ENCODE measurements around the gene EXOSC9. TPM values are rescaled to one million over a fixed set of nuclear protein-coding genes. Genes with fewer than 3 reads are reported as not detected.
A peak's percentile ranks its signal among the peaks of the same experiment; 100 is the strongest.

The EXOSC9 gene
- polyA plus RNA-seq, 1 of the 3 experiments (the other 2 are of a cell fraction) = 38.8 TPM

GRCh38 chr4:121791481-121791880 lies 9.6 kb upstream of the EXOSC9 start (continued):
- TF ChIP-seq USF2 (IDR thresholded peaks at IDR 0.05; ENCODE audit: borderline replicate concordance, low read depth, low read length) (no peak), FOXJ3 (CRISPR knock-in tag; IDR thresholded peaks at IDR 0.05) (no peak), YY1 (IDR thresholded peaks at IDR 0.05; ENCODE audit: low read depth) (no peak; the same call in 1 of the 2 replicates), NRF1 (IDR thresholded peaks at IDR 0.05; ENCODE audit: low read depth, low read length) (no peak), GABPA (IDR thresholded peaks at IDR 0.05; ENCODE audit: low read depth) (no peak), EZH2phosphoT487 (IDR thresholded peaks at IDR 0.05; ENCODE audit: borderline replicate concordance, low read depth) (no peak), MXI1 (IDR thresholded peaks at IDR 0.05; ENCODE audit: low read depth, low read length) (no peak), TEAD4 (IDR thresholded peaks at IDR 0.05; ENCODE audit: borderline replicate concordance, insufficient read depth) (peak; percentile 91), GATA2 (CRISPR knock-in tag; IDR thresholded peaks at IDR 0.05) (no peak), CHD2 (IDR thresholded peaks at IDR 0.05; ENCODE audit: low read length, partially characterized antibody) (no peak)

GRCh38 chr4:121792966-121793365 lies 8.2 kb upstream of the EXOSC9 start:
- TF ChIP-seq SIN3A (IDR thresholded peaks at IDR 0.05; ENCODE audit: borderline replicate concordance, low read depth, low read length) (no peak), RXRA (IDR thresholded peaks at IDR 0.05; ENCODE audit: borderline replicate concordance, low read depth) (no peak), NRF1 (IDR thresholded peaks at IDR 0.05; ENCODE audit: low read depth, low read length) (no peak), RFX5 (IDR thresholded peaks at IDR 0.05; ENCODE audit: low read length) (no peak), ELF1 (IDR thresholded peaks at IDR 0.05) (no peak), USF2 (IDR thresholded peaks at IDR 0.05; ENCODE audit: borderline replicate concordance, low read depth, low read length) (no peak), CHD2 (IDR thresholded peaks at IDR 0.05; ENCODE audit: low read length, partially characterized antibody) (no peak), NFIC (IDR thresholded peaks at IDR 0.05; ENCODE audit: borderline replicate concordance) (no peak), FOXJ3 (CRISPR knock-in tag; IDR thresholded peaks at IDR 0.05) (no peak), TEAD4 (IDR thresholded peaks at IDR 0.05; ENCODE audit: borderline replicate concordance, insufficient read depth) (no peak), MXI1 (IDR thresholded peaks at IDR 0.05; ENCODE audit: low read depth, low read length) (no peak), TAF1 (IDR thresholded peaks at IDR 0.05; ENCODE audit: borderline replicate concordance, low read depth, low read length) (no peak)
- DNase-seq = no peak
- no peak overlapping the region for H3K9ac ChIP-seq
- no peaks in the 10 kb centered on the region for H3K27me3 ChIP-seq (ENCODE audit: insufficient read depth)
- 87% methylated on average over 2 of the region's 2 CpGs for WGBS (ENCODE audit: low lambda C conversion rate)
- no peak overlapping the region for H3K27ac ChIP-seq (ENCODE audit: low read depth in 2 of 2, low read length in 1 of 2)
- no peaks in the 10 kb centered on the region for H3K79me2 ChIP-seq (ENCODE audit: insufficient read depth)
- no peaks in the 10 kb centered on the region for H3K9me3 ChIP-seq
- H3K4me2 ChIP-seq = no peak overlapping the region
- no peaks in the 10 kb centered on the region for H3K36me3 ChIP-seq (replicated peaks in 1 of 2; ENCODE audit: control insufficient read depth in 1 of 2, insufficient read depth in 2 of 2, low read length in 1 of 2)
- H3K4me3 ChIP-seq (ENCODE audit: low read depth in 2 of 2, low read length in 1 of 2) = no peak overlapping the region
- H3K9me2 ChIP-seq = no peaks in the 10 kb centered on the region
- no peak overlapping the region for H2AFZ ChIP-seq (ENCODE audit: low read depth)
- peaks cover 0 to 43% of the 10 kb centered on the region in 2 experiments for H3K4me1 ChIP-seq (ENCODE audit: control insufficient read depth in 1 of 2, insufficient read depth in 2 of 2, low read depth in 1 of 2, low read length in 1 of 2)
- peaks cover 41% of the 10 kb centered on the region for H3F3A ChIP-seq (replicated peaks; ENCODE audit: insufficient read depth)
- ChIA-PET POLR2A (no interaction called here), CTCF (interaction anchor here (0.6 kb wide), 1 partner anchor 20 kb away, joined by 3 read pairs; no protein-coding TSS in a partner anchor)
- H4K20me1 ChIP-seq (ENCODE audit: insufficient read depth) = no peaks in the 10 kb centered on the region
